Activated B cell treated with CpG ODN at 0.5 μM for 24 hours (primary cell): Measurements from ENCODE around the gene ACTN3. TPM values are rescaled to one million over a fixed set of nuclear protein-coding genes. Genes with fewer than 3 reads are reported as not detected.
A peak's percentile ranks its signal among the peaks of the same experiment; 100 is the strongest.

Source experiments
- ATAC-seq: fragments of 200-7000 bp; cut with Tn5 transposase; one replicate; pipeline ENCODE4 v1.10.0; 2021; ENCODE audit warnings: low read depth, mild to moderate bottlenecking, moderate library complexity
- CTCF ChIA-PET: fragments of 350-600 bp; sonication (Branson Sonifier 250); formaldehyde crosslinking; loops from one replicate; lab custom pipeline; 2021; ENCODE audit warnings: antibody characterized with exemption; lab: Charles Lee
- POLR2A ChIA-PET: fragments of 350-600 bp; sonication (Branson Sonifier 250); formaldehyde crosslinking; loops from one replicate; lab custom pipeline; 2021; ENCODE audit warnings: antibody characterized with exemption; lab: Charles Lee
- DNase-seq: peaks from one replicate; pipeline ENCODE4 v3.0.0; 2022
- H3K27ac Mint-ChIP-seq: one replicate; pipeline ENCODE4 v1.8.0; 2020; ENCODE audit warnings: mixed read lengths
- H3K27me3 Mint-ChIP-seq: one replicate; pipeline ENCODE4 v1.8.0; 2021; ENCODE audit warnings: mixed read lengths
- H3K36me3 Mint-ChIP-seq: one replicate; pipeline ENCODE4 v1.8.0; 2021; ENCODE audit warnings: low read depth, mixed read lengths
- H3K4me1 Mint-ChIP-seq: one replicate; pipeline ENCODE4 v1.8.0; 2021; ENCODE audit warnings: mixed read lengths
- H3K4me3 Mint-ChIP-seq: one replicate; pipeline ENCODE4 v1.8.0; 2020; ENCODE audit warnings: mild to moderate bottlenecking, mixed read lengths
- H3K9me3 Mint-ChIP-seq: one replicate; pipeline ENCODE4 v1.8.0; 2020; ENCODE audit warnings: mixed read lengths
- CTCF ChIP-seq: fragments of 200-600 bp; IDR thresholded peaks from one replicate; pipeline ENCODE4 v1.8.0; 2022; ENCODE audit warnings: antibody characterized with exemption, mild to moderate bottlenecking
- intact Hi-C: fragments of 100-400 bp; cut with micrococcal nuclease; formaldehyde crosslinking; loops from one replicate; pipeline ENCODE4 v1.15.1; 2024
- total RNA-seq: library from RNA; stranded (reverse); gene quantifications from 2 replicates; pipeline ENCODE4 v1.2.3, GENCODE V29; 2022

ACTN3 gene
- total RNA-seq, 1 donor from 2014 or later: not detected

- TF ChIP-seq CTCF: no peak
- CTCF ChIA-PET: no interaction called here
- Mint-ChIP-seq H3K27ac (no peak overlapping the region), H3K36me3 (no peaks in the 10 kb centered on the region), H3K4me3 (no peak overlapping the region), H3K4me1 (peaks cover 17% of the 10 kb centered on the region), H3K9me3 (no peaks in the 10 kb centered on the region), H3K27me3 (peaks cover 13% of the 10 kb centered on the region)
- ATAC-seq (no peak), DNase-seq (no peak)
- intact Hi-C loops: no loop called here
- POLR2A ChIA-PET: no interaction called here
Measured at GRCh38 chr11:66563832-66564231, 17.1 kb downstream of the ACTN3 start.

DNA sequence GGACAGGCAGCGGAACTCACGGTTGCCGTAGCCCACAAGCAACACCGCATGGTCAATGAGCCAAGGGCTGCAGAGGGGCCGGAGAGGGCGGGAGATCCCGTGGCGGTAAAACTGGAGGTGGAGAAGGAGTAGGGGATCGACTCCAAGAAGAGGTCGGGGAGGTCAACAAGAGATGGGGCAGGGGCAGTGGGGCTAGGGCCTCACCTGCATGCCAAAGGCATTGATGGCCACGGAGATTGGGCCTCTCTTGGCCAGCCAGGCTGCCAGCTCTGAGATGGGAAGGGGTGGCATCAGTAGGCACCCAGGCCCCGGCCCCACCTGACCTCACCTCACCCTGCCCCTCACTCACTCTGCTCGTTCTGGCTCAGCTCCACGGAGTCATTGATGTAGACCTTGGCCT, 17.8 kb downstream of the ACTN3 start:
- TF ChIP-seq CTCF: no peak
- Mint-ChIP-seq H3K4me1 (peaks cover 13% of the 10 kb centered on the region), H3K27ac (no peak overlapping the region), H3K9me3 (no peaks in the 10 kb centered on the region), H3K4me3 (no peak overlapping the region), H3K36me3 (no peaks in the 10 kb centered on the region), H3K27me3 (peaks cover 10% of the 10 kb centered on the region)
- DNase-seq (no peak), ATAC-seq (no peak)
- intact Hi-C loops: no loop called here
- ChIA-PET POLR2A (no interaction called here), CTCF (no interaction called here)

DNA sequence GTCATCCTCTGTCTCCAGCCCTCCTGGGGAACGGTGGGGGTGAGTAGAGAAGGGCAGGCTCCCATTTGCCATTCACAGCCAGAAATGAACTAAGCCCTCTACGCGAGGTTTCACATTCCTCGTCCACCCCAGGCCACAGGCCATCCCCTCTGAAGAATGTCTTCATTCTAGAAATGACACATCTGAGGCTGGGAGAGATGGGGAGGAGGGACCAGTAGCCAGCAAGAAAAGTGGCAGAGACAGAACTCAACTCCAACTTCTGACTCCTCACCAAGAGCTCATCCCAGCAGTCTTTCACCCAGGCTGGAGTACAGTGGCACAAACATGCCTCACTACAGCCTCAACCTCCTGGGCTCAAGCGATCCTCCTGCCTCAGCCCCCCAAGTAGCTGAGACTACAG, 18.3 kb downstream of the ACTN3 start:
- Mint-ChIP-seq H3K27me3 (peaks cover 11% of the 10 kb centered on the region), H3K4me3 (no peak overlapping the region), H3K4me1 (peaks cover 13% of the 10 kb centered on the region), H3K36me3 (no peaks in the 10 kb centered on the region), H3K9me3 (no peaks in the 10 kb centered on the region), H3K27ac (no peak overlapping the region)
- POLR2A ChIA-PET: no interaction called here
- ATAC-seq: no peak
- no peak for DNase-seq
- TF ChIP-seq CTCF: no peak
- CTCF ChIA-PET: no interaction called here
- intact Hi-C loops: no loop called here

GRCh38 chr11:66566221-66566620, 19.5 kb downstream of the ACTN3 start:
- Mint-ChIP-seq H3K36me3 (no peaks in the 10 kb centered on the region), H3K27me3 (peaks cover 15% of the 10 kb centered on the region), H3K9me3 (no peaks in the 10 kb centered on the region), H3K4me3 (no peak overlapping the region), H3K27ac (no peak overlapping the region), H3K4me1 (peaks cover 13% of the 10 kb centered on the region)
- intact Hi-C loops: no loop called here
- DNase-seq (no peak), ATAC-seq (no peak)
- POLR2A ChIA-PET: no interaction called here
- CTCF ChIA-PET: no interaction called here
- TF ChIP-seq CTCF: no peak

DNA sequence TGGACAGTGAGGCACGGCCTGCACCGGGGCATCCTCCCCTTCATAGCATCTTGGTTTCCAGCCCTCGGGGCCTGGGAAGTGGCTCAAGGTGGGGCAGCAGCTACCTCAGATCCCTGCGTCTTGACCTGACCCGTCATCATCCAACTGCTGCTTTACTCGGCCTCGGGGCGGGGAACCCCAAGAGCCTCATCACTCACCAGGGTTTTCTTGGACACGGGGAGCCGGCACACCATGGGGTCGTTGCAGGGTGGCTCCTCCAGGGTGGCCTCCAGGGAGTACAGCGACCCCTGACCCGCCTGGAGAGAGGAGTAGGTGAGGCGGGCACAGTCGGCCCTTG, 21.1 kb downstream of the ACTN3 start:
- H3K27ac Mint-ChIP-seq: no peak overlapping the region
- DNase-seq (no peak), ATAC-seq (no peak)
- CTCF ChIA-PET: interaction anchor here (2.3 kb wide), 1 partner anchor 110 kb away, joined by 7 read pairs; the partner anchor contains the start of gene RBM4B
- no peaks in the 10 kb centered on the region for H3K9me3 Mint-ChIP-seq
- TF ChIP-seq CTCF: no peak
- peaks cover 13% of the 10 kb centered on the region for H3K4me1 Mint-ChIP-seq
- H3K27me3 Mint-ChIP-seq: peaks cover 15% of the 10 kb centered on the region
- peak overlapping the region; percentile 73 for H3K4me3 Mint-ChIP-seq
- intact Hi-C loops: loop anchor here (1.0 kb wide), 1 partner anchor 21 kb away; the partner anchor contains the start of genes ACTN3 and ZDHHC24
- POLR2A ChIA-PET: interaction anchor here (1.3 kb wide), 1 partner anchor 22 kb away, joined by 6 read pairs; the partner anchor contains the start of genes ACTN3 and ZDHHC24
- H3K36me3 Mint-ChIP-seq: no peaks in the 10 kb centered on the region
